GM18858 (cell line): ENCODE data around the gene GFER.

Experiments used
- ATAC-seq: cut with Tn5 transposase; IDR thresholded peaks from one replicate; pipeline ENCODE4 v1.9.1; 2021; ENCODE audit not compliant: unreplicated experiment

Gene GFER

DNA sequence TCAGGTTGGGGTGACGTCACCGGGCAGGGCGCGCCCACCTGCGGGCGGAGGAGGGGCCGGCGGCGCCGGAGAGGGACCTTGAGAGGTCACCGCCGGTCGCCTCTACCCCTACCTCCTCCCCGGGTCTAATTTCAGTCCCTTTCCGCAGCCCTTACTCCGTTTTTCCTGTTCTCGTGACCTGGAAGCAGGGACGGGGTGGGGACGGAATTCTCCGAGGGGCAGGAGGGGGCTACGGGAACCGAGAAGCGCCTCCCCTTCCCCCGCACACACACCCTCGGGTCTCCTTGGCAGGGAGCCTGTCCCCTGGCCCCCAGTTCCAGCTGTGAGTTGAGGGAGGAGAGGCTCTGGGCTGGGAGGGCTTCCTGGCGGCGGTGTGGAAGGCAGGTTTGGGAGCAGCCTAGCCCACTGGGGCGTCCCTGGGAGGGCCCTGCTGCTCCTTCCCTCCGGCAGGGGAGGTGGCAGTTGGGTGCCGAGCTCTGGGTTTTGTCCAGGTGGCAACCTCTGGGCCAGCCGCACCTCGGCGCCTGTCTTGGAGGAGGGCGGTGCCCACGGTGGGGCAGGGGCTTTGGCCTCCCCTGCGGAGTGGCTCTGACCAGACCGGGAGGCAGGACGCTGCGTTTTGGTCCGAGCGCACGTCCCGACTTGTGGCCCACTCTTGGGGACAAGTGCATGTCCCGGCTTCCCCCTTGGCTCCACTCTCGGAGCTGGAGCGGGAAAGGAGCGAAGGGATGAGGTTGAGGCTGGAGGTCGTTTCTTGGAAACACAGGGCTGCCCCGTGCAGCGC is 6.5 kb downstream of the GFER start:
- ATAC-seq = no peak

DNA sequence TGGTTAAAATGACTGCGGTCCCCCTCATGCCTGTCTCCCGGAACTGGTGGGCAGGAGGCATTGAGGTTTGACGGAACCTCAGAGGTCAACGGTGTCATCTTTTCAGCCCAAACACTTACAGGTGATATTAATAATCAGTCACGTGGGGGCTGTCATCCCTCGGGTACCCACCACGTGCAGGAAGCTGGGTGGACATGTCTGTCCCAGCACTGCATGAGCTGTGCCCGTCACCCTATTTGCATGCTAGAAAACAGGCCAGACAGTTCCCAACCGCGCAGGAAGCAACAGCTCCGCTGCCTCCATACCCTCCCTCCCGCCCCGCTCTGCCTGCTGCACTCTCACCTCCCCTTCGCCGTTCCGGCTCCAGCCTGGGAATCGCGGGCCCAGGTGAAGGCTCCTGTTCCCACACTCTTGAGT is 7.2 kb downstream of the GFER start:
- ATAC-seq = no peak

DNA sequence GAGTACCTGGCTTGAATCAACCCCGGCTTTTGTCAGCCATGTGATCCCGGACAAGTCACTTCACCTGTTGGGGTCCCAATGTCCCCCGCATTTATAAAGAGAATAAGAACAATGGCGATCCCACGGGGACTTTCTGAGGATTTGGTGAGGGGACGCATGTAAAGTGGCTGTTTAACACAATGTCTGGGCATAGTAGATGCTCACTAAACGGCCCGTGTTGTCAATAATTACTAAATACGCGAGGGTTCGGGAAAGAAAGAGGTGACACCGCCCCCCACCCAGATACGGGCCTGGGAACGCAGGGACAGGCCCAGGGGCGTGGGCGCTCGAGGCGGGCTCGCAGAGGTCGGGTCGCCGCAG is 7.6 kb downstream of the GFER start:
- ATAC-seq = no peak

DNA sequence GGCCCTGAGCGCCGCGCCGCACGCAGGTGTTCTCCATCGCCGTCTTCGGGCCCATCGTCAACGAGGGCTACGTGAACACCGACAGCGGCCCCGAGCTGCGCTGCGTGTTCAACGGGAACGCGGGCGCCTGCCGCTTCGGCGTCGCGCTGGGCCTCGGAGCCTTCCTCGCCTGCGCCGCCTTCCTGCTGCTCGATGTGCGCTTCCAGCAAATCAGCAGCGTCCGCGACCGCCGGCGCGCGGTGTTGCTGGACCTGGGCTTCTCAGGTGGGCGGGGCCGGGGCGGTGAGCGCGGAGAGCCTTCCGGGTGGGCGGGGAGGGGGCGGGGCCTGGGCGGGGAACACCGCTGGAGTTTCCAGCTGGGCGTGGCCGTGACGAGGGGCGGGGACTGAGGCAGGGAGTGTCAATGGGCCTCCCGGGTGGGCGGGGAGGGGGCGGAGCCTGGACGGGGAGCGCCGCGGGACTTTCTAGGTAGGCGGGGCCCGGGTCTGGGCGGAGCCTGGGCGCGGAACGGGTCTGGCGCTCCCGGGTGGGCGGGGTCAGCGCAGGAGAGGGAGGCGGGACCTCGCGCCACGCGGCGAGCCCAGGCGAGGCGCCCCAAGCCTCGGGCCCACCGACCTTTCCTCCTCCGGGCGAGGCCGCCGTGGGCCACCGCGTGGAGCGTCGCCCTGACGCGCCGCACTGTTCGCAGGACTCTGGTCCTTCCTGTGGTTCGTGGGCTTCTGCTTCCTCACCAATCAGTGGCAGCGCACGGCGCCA is 8.1 kb downstream of the GFER start:
- no peak for ATAC-seq

DNA sequence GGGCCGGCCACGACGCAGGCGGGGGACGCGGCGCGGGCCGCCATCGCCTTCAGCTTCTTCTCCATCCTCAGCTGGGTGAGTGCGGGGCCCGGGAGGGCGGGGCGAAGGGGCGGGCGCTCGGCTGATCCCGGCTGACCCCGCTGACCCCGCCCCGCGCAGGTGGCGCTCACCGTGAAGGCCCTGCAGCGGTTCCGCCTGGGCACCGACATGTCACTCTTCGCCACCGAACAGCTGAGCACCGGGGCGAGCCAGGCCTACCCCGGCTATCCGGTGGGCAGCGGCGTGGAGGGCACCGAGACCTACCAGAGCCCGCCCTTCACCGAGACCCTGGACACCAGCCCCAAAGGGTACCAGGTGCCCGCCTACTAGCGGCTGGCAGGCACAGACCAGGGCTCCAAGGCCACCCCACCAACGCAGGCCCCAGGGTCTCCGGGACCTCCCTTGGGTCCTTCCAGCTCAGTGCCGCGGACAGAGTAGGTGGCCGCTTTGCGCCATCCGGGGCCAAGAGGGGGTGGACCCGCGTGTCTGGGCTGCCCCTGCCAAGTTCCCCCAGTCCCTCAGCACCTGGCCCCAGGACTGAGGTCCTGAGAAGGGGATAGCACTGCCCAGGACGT is 8.8 kb downstream of the GFER start:
- no peak for ATAC-seq

DNA sequence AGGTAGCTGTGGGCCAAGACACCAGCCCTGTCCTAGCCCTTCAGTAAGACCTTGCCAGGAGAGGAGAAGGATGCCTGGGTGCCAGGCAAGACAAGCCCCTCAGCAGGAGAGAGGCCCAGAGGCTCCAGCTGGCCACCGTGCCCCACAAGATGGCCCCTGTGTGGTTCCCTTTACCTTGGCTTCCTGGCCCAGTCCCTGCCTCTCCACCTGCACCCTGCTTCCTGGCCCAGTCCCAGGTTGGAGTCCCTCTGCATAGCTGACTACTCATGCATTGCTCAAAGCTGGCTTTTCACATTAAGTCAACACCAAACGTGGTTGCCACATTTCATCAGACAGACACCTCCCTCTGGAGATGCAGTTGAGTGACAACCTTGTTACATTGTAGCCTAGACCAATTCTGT is 9.7 kb downstream of the GFER start:
- no peak for ATAC-seq

DNA sequence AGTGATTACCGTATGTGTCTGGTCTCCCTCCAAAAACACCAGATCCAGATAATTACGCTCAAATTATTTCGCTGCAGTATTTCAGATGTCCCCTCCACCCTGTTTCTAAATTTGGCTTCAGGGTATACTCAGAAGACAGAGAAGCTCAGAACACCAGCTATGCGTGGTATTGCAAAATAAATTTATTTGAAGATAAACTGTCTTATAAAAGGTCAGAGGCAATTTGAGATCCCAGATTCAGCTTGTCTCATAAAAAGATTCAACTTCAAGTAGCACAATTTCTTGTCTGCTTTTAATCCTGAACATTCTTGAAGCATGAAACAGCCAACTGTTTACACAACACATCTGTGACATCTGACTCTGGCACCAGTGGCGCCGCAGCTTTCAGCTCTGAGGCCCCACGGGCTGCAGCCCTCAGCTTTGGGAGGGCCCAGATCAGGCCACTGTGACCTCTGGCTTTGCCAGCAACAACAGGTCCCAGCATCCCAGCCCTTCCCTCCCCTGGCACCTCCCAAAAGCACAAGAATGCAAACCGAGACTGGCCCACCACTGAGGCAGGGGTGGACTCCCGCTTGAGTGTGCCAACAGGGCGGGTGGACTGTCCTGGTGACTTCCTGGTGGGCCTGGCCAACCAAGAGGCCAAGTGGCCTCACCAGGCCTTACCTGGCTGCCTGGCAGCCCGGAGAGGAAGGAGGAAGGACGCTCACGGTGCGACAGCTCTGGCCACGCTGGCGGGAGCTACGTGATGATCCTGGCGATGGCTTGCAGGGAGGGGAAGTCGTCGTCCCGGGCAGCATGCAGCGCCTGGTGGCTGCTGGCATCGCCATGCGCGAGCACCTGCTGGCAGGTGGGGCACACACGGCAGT is 13.7 kb downstream of the GFER start:
- no peak for ATAC-seq

DNA sequence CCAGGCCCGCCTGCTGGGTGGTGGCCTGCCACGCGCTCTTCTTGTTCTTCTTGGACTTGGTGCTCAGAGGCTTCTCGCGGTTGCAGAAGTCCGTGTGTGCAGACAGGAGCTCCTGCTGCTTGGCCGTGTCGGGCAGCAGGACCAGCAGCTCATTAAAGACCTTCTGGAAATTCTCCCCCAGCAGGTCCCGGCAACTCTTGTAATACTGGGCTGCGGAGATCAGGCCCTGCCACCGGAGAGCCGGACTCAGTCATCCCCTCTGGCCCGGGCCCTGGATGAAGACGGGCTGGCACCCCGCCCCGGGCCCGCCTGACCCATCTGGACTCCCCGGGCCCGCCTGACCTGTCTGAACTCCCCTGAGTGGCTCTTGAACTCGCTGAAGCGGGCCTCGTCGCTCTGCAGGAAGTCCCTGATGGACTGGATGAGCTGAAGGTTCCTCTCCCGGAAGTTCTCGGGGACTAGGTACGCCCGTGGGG is 14.4 kb downstream of the GFER start:
- no peak for ATAC-seq

DNA sequence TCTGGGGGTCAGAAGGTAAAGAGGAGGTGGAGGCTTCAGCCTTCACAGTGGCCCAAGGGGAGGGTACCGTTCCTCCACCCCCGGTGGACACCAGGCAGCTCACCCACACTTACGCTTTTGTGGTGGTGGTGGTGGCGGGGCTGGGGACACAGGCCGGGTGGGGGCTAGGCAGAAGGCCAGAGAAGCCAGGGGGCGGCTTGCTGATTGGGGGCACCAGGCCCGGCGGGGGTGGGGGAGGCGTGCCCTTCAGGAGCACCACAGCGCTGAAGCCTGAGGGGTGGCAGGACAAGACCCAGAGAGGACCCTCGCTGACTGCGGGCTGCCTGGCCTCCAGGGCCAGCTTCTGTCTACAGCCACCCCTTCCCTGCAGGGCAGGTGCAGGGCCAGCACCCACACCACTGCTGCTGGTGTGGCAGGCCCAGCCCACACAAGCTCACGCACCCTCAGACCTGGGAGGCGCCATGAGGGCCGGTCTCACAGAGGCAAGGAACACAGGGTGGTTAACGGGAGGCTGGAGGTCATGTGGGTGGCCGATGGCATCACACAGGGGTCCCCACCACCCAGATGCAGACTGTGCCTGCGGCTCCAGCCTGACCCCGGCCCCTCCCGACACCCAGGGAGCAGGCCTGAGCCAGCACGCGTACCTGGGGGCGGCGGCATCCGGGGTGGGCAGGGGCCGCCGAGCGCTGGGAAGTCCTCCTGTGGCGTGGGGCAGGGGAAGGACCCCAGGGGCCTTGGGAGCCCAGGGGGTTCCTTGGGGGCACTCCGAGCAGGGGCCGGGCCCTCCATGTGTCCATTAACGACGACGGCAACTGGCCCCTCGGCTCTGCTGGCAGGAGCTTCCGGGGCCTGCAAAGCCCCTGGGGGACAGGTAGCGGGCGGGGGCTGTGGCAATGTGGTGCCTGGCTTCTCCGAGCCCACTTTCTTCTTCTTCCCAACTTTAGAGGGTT is 15.1 kb downstream of the GFER start:
- ATAC-seq = no peak

DNA sequence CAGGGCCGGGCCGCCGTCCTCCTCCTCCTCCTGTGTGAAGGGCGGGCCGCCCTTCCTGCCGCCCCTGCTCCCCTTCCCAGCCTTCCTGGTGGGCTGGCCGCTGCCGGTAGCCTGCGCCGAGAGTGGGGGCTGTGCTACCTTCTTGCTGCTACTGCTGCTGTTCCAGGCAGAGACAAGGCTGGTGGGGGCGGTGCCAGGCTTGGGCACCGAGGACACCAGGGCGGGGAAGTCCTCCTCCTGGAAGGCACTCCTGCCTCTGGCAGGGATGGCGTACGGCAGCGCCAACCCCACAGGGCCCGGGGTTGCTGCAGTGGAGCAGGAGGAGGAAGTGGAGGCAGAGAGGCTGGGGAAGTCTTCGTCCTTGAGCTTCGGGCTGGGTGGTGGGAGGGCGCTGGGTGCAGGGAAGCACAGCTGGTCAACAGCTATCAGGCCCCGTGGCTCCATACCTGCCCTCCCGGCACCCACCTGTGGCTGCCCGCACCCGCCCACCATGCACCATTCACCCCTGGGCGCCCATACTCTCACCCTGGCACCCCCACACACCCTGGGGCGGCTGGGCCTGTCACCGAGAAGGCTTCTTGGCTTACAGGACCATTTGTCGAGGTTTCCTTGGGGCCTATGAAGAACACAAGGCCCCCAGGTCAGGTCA is 16.0 kb downstream of the GFER start:
- no peak for ATAC-seq

DNA sequence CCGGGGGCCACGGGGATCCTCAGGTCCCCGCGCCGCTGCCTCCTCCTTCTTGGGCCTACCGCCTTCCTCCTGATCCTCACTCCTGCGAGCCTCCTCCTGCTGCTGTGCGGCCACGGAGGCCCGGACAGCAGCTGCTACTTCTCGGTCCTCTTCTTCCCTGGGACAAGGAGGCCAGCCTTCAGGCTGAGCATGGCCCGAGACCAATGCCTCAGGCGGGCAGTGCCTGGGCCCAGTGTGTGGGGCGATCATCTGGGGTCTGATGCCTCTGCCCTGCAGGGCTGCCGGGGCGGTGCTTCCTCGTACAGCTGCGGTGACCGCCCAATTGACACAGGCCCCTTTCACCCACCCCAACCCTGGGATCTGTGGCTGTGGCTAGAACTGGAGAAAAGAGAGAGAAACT is 17.0 kb downstream of the GFER start:
- no peak for ATAC-seq

DNA sequence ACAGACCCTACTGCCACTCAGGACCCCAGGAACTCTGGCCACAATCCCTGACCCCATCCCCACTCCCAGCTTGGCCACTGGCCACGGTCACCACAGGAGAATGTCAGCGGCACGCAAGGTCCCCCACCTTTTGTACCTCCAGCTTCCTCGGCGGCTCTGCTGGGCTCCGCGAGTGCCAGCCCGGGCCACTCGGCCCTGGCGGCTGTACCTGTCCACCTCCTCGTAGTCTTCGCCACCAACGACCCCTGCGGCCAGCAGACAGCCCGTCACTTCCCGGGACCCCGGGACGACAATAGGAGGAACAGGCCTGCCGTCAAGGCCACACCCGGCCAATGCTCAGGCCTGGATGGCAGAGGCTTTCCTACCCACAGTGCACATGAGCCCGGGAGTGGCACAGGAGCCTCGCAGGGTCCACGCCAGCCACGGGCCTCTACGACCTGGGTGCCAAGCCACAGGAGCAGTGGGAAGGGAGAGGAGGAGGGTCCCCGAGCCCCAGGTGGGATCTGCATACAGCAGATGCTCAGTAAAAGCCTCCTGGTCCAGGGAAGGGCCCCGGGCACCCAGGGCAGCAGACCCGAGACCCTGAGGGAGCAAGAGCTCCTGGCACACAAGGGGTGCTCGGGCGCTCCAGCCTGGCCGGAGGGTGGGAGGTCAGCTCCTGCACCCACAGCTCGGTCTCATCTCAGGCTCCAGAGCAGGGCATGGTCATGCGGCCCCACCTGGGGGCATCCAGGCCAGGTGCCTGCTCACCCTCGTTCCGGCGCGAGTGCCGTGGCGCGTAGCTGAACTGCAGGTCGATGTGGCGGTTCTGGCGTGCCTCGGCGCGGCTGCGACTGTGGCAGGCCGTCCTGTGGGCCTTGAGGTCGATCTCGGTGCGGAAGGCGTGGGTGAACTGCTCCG is 17.7 kb downstream of the GFER start:
- ATAC-seq = no peak

DNA sequence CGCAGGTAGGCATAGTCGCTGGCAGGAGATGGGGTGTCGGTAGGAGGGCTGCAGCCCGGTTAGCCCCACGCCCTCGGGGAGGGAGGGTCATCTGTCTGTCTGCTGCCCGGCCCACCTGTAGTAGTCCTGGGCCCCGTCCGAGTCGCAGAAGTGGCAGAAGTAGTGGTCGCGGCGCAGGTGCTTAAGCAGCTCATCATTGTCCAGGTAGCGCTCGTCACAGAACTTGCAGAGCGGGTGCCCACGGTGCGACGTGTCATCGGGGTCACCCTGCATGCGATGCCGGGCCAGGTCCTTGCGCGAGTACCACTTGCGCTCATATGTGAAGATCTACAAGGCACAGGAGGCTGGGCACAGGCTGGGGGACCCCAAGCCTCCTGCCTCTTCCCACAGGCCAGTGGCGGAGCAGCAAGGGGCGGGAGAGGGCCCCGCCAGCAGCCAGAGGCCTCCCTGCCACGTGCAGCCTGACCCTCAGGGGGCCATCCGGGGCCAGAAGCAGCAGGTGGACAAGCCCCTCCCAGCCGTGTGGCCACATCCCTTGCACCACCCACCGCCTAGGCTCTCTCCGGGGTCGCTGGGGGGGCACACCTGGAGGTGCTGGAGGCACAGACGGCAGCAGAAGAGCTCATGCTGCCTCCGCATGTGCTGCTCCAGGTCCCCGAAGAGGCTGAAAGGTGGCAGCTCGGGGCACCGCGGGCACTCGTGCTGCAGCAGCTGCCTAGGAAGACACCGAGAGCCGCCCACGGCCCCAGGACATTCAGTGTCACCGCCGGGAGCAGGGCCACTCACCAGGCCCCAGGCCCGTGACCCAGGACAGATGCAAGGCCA is 18.6 kb downstream of the GFER start:
- no peak for ATAC-seq

DNA sequence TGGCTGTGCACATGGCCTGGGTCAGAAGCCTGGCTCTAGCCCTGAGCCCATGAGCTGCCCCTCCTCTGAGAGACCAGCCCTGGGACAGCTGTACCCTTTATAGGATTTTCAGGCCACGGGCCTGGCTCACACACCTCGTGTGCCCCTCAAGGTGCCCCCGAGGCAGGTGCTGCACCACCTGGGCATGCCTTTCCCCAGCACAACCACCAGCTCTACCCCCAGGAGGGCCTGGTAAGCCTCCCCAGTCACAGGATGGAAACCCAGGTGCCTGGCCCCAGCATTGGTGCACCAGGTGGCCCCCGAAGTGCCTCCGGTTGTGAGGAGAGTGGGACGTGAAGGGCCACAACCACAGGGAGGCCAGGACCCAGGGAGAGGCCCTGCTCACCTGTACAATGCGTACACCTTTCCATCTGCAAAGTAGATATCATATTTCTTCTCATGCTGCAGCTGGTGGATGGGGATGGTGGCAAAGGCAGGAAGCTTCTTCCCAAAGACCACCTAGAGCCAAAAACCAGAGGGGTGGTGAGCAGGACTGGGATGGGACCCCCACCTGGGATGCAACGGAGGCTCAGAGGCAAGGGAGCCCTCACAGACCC is 19.3 kb downstream of the GFER start:
- no peak for ATAC-seq

DNA sequence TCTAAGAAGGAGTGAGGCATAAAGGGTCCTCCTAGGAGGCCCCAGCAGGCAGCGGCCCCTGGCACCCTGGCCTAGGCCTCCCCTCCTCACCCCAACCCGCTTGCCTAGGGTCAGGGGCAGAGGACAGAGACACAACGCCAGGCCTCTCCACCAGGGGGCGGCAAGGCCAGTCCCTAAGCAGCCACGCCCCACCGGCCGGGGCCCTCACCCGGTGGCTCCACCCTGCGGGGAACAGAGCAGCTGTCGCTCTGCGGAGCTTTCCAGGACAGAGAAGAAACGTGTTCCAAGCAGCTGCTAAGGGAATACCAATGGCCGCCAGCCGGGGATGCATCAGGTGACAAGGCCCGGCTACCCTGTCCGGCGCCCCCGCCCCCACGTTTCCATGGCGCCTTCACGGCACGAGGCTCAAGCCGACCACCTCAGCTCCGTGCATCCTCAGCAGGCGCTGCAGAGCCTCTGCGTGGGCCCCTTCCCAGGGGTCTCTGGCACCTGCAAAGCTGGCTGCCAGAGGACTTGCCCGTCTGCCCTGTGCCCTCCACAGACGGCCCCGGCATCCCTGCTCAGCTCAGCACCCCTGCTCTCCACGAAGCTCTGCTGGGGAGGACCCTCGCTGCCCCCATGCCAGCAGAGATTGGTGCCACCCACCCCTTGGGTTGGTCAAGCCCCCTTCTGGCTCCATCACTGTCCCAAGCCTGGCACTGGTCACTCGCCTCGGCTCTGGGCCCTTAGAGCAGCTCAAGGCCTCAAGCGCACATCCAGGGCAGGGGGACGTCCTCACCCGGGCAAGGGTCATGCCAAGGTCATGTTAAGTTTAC is 20.0 kb downstream of the GFER start:
- ATAC-seq = no peak

DNA sequence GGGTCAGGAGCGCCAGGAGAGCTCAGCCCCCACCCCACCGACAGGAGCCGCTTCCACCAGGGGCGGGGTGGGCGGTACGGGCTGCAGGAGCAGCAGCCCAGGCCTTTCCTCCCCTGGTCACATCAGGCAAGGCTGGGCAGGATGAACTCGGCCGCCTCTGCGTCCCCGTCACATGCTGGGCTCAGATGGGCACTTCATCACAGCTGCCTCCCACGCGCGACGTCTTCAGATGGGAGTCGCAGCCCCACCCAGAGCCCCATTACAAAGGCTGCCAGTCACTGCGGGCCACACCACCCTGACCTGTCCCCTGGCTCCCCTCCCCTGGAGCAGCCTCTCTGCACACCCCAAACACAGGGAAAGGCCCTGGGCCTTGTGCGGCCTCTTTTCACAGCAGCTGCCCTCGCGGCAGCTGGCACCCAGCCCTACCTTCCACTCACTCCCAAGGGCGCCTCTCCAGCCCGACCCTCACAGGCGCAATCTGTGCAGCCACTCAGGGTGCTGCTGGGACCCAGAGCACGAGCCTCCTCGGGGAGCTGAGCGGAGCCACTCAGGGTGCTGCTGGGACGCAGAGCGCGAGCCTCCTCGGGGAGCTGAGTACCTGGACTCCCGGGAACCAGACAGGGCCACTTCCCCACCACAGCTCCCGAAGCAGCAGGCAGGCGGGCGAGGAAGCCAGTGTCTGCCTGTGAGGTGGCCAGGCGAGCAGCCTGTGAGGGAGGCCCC is 21.0 kb downstream of the GFER start:
- ATAC-seq = no peak
